Neural progenitor cell (in vitro differentiated cells): ENCODE data around the gene PON2. TPM values are rescaled to one million over a fixed set of nuclear protein-coding genes. Genes with fewer than 3 reads are reported as not detected.

Experiments used
- DNase-seq: peaks from one replicate; pipeline ENCODE4 v3.0.0-alpha.2; 2016; ENCODE audit warnings: low spot score
- H2AFZ ChIP-seq: fragments of 200-600 bp; sonication (generic); replicated peaks from 2 replicates; pipeline ENCODE4 v1.6.1; 2016; ENCODE audit warnings: antibody characterized with exemption
- H3F3A ChIP-seq: fragments of 200-600 bp; sonication (generic); 2 replicates; pipeline ENCODE4 v1.6.1; 2016; ENCODE audit warnings: antibody characterized with exemption, low read depth
- H3K27ac ChIP-seq: fragments of 200-600 bp; sonication (generic); 2 replicates; pipeline ENCODE4 v1.5.1; 2016; ENCODE audit warnings: mild to moderate bottlenecking
- H3K27me3 ChIP-seq: fragments of 200-600 bp; sonication (generic); 2 replicates; pipeline ENCODE4 v1.6.1; 2016; ENCODE audit warnings: mild to moderate bottlenecking, moderate library complexity
- H3K36me3 ChIP-seq: fragments of 200-600 bp; sonication (generic); 2 replicates; pipeline ENCODE4 v1.5.1; 2016
- H3K4me1 ChIP-seq: fragments of 200-600 bp; sonication (generic); 2 replicates; pipeline ENCODE4 v1.6.1; 2016; ENCODE audit warnings: mixed run types
- H3K4me2 ChIP-seq: fragments of 200-600 bp; sonication (generic); 2 replicates; pipeline ENCODE4 v1.6.1; 2016
- H3K4me3 ChIP-seq: fragments of 200-600 bp; sonication (generic); 2 replicates; pipeline ENCODE4 v1.5.1; 2016
- H3K79me2 ChIP-seq: fragments of 200-600 bp; sonication (generic); 2 replicates; pipeline ENCODE4 v1.6.1; 2016; ENCODE audit warnings: low read depth
- H3K9ac ChIP-seq: fragments of 200-600 bp; sonication (generic); 2 replicates; pipeline ENCODE4 v1.6.1; 2016
- H3K9me3 ChIP-seq: fragments of 200-600 bp; sonication (generic); 2 replicates; pipeline ENCODE4 v1.5.1; 2016; ENCODE audit warnings: low read depth
- H4K20me1 ChIP-seq: fragments of 200-600 bp; sonication (generic); 2 replicates; pipeline ENCODE4 v1.6.1; 2016; ENCODE audit warnings: low read depth
- H3K27ac Mint-ChIP-seq: 3 replicates; pipeline ENCODE4 v1.8.0; 2021; ENCODE audit warnings: mixed read lengths
- H3K27me3 Mint-ChIP-seq: 2 replicates; pipeline ENCODE4 v1.8.0; 2022; ENCODE audit warnings: low read depth, mild to moderate bottlenecking, inconsistent platforms, moderate library complexity, mixed read lengths; ENCODE audit not compliant: insufficient read depth
- H3K36me3 Mint-ChIP-seq: 3 replicates; pipeline ENCODE4 v1.8.0; 2021; ENCODE audit warnings: mixed read lengths
- H3K4me1 Mint-ChIP-seq: 3 replicates; pipeline ENCODE4 v1.8.0; 2021; ENCODE audit warnings: mixed read lengths
- H3K4me3 Mint-ChIP-seq: 3 replicates; pipeline ENCODE4 v1.8.0; 2021; ENCODE audit warnings: mild to moderate bottlenecking, moderate library complexity, mixed read lengths
- H3K9me3 Mint-ChIP-seq: 3 replicates; pipeline ENCODE4 v1.8.0; 2020; ENCODE audit warnings: mixed read lengths
- EZH2 ChIP-seq: fragments of 200-600 bp; sonication (generic); IDR thresholded peaks from 2 replicates; pipeline ENCODE4 v1.6.1; 2017; ENCODE audit warnings: antibody characterized with exemption, mild to moderate bottlenecking, moderate library complexity
- EZH2phosphoT487 ChIP-seq: fragments of 200-600 bp; sonication (generic); IDR thresholded peaks from 2 replicates; pipeline ENCODE4 v1.6.1; 2017; ENCODE audit warnings: antibody characterized with exemption
- total RNA-seq: library from RNA; depleted of rRNA; stranded (reverse); fragments of >200 nt; gene quantifications from 2 replicates; pipeline ENCODE4 v1.2.3, GENCODE V29; 2015; ENCODE audit warnings: low replicate concordance
- TF ChIP-seq, protein P1 (sequence below): fragments of 200-600 bp; sonication (generic); IDR thresholded peaks from 2 replicates; pipeline ENCODE4 v1.5.1; 2017; ENCODE audit warnings: antibody characterized with exemption, mild to moderate bottlenecking

Gene PON2
- total RNA-seq, 1 donor from 2014 or later: 190 TPM

DNA sequence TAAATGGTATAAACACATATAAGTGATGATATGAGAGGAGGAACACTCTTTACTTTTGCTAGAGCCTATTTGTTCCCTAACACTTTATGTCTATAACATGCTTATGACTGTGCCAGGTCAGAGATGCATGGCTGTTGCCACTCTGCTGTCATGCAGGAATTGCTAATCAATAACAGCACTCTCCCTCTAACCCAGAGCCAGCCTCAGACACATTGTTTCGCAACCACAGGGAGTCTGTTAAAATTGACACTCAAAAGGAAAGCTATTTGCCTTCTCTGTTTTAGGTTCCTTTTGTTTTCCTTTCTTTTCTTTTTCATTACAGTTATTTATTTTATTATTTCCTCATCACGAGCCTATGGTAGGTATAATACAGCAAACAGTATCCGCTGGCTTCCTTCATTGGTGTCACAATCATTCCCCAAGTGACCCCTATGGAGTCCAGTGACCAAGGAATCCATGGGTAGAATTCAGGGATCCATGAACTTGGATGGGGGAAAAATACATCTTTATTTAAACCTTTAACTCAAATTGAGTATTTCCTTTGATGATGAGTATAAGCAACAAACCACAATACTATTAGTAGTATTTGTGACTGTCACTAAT, 6.8 kb downstream of the PON2 start:
- TF ChIP-seq, protein P1, sequence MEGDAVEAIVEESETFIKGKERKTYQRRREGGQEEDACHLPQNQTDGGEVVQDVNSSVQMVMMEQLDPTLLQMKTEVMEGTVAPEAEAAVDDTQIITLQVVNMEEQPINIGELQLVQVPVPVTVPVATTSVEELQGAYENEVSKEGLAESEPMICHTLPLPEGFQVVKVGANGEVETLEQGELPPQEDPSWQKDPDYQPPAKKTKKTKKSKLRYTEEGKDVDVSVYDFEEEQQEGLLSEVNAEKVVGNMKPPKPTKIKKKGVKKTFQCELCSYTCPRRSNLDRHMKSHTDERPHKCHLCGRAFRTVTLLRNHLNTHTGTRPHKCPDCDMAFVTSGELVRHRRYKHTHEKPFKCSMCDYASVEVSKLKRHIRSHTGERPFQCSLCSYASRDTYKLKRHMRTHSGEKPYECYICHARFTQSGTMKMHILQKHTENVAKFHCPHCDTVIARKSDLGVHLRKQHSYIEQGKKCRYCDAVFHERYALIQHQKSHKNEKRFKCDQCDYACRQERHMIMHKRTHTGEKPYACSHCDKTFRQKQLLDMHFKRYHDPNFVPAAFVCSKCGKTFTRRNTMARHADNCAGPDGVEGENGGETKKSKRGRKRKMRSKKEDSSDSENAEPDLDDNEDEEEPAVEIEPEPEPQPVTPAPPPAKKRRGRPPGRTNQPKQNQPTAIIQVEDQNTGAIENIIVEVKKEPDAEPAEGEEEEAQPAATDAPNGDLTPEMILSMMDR: no peak
- no peak for TF ChIP-seq EZH2phosphoT487
- TF ChIP-seq EZH2: no peak
- peaks cover 24% of the 10 kb centered on the region for H3K4me1 Mint-ChIP-seq
- no peak overlapping the region for H3K4me2 ChIP-seq
- DNase-seq: peak; percentile 28
- no peaks in the 10 kb centered on the region for H3K9me3 ChIP-seq
- H3K36me3 Mint-ChIP-seq: peaks cover 61% of the 10 kb centered on the region
- peaks cover 10% of the 10 kb centered on the region for H3K9me3 Mint-ChIP-seq
- no peak overlapping the region for H3K27ac ChIP-seq
- H3K4me1 ChIP-seq: peaks cover 23% of the 10 kb centered on the region
- no peaks in the 10 kb centered on the region for H3F3A ChIP-seq
- no peak overlapping the region for H3K4me3 ChIP-seq
- H3K27ac Mint-ChIP-seq: peak overlapping the region; percentile 26
- no peaks in the 10 kb centered on the region for H3K27me3 ChIP-seq
- no peaks in the 10 kb centered on the region for H3K36me3 ChIP-seq
- peaks cover 25% of the 10 kb centered on the region for H4K20me1 ChIP-seq
- peaks cover 6% of the 10 kb centered on the region for H3K27me3 Mint-ChIP-seq
- no peak overlapping the region for H3K9ac ChIP-seq
- H3K79me2 ChIP-seq: peaks cover 89% of the 10 kb centered on the region
- H2AFZ ChIP-seq: no peak overlapping the region
- H3K4me3 Mint-ChIP-seq: no peak overlapping the region

DNA sequence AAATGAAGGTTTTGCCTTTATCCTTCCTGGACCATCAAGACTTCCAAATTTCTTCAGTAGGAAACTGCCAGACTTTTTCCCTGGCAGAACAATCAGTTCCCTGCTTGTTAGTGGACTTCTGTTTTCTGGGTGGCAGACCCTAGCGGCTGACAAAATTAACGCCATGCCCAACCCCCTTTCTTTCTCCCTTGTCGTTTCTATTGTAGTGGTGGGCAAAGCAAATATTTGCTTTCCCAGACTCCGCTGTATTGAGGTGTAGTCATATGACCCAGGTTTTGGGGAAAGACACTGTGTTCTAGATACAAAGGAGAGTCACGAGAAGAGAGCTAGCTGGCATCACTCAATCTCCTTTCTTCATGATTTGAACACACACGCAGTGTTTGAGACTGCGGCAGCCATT, 7.7 kb downstream of the PON2 start:
- H3K4me2 ChIP-seq: peak overlapping the region; percentile 19
- TF ChIP-seq EZH2 (no peak), EZH2phosphoT487 (no peak)
- TF ChIP-seq, protein P1: peak; percentile 8
- H3K9me3 Mint-ChIP-seq: peaks cover 10% of the 10 kb centered on the region
- no peak for DNase-seq
- peaks cover 87% of the 10 kb centered on the region for H3K79me2 ChIP-seq
- peaks cover 23% of the 10 kb centered on the region for H3K4me1 Mint-ChIP-seq
- H3K27ac Mint-ChIP-seq: no peak overlapping the region
- H3K4me1 ChIP-seq: peaks cover 23% of the 10 kb centered on the region
- H3K27ac ChIP-seq: no peak overlapping the region
- no peaks in the 10 kb centered on the region for H3K36me3 ChIP-seq
- H3K9me3 ChIP-seq: no peaks in the 10 kb centered on the region
- no peak overlapping the region for H2AFZ ChIP-seq
- H3K27me3 Mint-ChIP-seq: peaks cover 6% of the 10 kb centered on the region
- H3K36me3 Mint-ChIP-seq: peaks cover 58% of the 10 kb centered on the region
- H3K4me3 Mint-ChIP-seq: no peak overlapping the region
- peaks cover 27% of the 10 kb centered on the region for H4K20me1 ChIP-seq
- H3F3A ChIP-seq: no peaks in the 10 kb centered on the region
- H3K27me3 ChIP-seq: no peaks in the 10 kb centered on the region
- no peak overlapping the region for H3K4me3 ChIP-seq
- H3K9ac ChIP-seq: no peak overlapping the region

DNA sequence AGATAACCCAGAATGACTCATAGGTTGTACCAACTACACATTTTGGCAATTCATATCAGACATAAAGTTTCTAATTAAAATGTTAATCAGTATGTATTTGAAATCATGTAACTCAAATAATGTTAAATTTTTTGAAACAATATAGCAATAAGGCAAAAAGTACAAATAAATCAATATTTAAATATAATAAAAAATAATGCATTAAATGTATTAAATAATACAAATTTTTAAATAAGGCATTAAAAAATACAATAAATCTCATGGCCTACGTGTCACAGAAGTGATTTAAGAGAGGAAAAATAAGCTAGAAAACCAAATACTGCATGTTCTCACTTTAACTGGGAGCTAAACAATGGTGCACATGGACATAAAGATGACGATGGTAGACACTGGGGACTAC, 9.1 kb downstream of the PON2 start:
- Histone ChIP-seq H3K9ac (no peak overlapping the region), H3K4me3 (no peak overlapping the region), H3K4me2 (no peak overlapping the region), H3K36me3 (no peaks in the 10 kb centered on the region), H4K20me1 (peaks cover 30% of the 10 kb centered on the region), H3K27ac (no peak overlapping the region), H3K79me2 (peaks cover 73% of the 10 kb centered on the region), H3K4me1 (peaks cover 23% of the 10 kb centered on the region), H3F3A (no peaks in the 10 kb centered on the region), H3K27me3 (no peaks in the 10 kb centered on the region), H2AFZ (no peak overlapping the region), H3K9me3 (no peaks in the 10 kb centered on the region)
- peaks cover 34% of the 10 kb centered on the region for H3K4me1 Mint-ChIP-seq
- TF ChIP-seq, protein P1: no peak
- TF ChIP-seq EZH2 (no peak), EZH2phosphoT487 (no peak)
- no peak overlapping the region for H3K27ac Mint-ChIP-seq
- peaks cover 10% of the 10 kb centered on the region for H3K9me3 Mint-ChIP-seq
- H3K36me3 Mint-ChIP-seq: peaks cover 57% of the 10 kb centered on the region
- DNase-seq: no peak
- H3K4me3 Mint-ChIP-seq: no peak overlapping the region
- H3K27me3 Mint-ChIP-seq: peaks cover 6% of the 10 kb centered on the region
